HG03025 (cell line): ENCODE measurements around the gene IL32.
"Not testable (repeated sequence)": the region's sequence is repeated elsewhere in the genome, so short reads cannot be mapped to it uniquely, and the experiment has no call there.

Experiments
- ATAC-seq: cut with Tn5 transposase; IDR thresholded peaks from one replicate; pipeline ENCODE4 v1.9.1; 2021; ENCODE audit warnings: mild to moderate bottlenecking, moderate library complexity; ENCODE audit not compliant: unreplicated experiment, low FRiP score

IL32 gene

DNA sequence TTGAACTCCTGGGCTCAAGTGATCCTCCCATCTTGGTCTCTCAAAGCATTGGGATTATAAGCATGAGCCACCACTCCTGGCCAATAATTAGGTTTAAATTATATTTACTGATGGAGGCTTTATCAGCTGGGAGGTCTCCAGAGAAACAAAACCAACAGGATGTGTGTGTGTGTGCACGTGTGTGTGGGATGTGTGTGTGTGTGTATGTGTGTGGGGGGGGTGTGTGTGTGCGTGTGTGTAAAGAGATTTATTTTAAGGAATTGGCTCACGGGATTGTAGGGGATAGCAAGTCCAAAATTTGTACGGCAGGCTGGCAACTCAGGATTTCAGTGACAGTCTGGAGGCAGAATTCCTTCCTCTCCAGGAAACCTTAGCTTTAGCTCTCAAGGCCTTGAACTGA lies 14.4 kb upstream of the IL32 start:
- no peak for ATAC-seq

DNA sequence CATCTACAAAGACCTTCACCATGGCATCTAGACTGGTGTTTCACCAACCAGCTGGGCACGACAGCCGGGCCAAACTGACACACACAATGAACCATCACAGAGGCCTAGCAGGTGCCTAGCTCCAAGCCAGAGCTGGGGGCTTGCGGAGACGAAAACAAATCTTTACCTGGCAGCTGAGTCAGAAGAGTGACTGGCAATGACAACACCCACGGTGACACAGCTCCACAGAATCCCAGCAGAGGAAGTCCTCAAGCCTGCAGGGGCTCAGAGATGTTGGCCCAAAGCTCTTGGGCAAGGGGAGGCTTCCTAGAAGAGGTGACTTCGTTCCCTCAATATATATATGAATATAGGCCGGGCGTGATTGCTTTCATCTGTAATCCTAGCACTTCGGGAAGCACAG lies 13.9 kb upstream of the IL32 start:
- ATAC-seq, result no peak

DNA sequence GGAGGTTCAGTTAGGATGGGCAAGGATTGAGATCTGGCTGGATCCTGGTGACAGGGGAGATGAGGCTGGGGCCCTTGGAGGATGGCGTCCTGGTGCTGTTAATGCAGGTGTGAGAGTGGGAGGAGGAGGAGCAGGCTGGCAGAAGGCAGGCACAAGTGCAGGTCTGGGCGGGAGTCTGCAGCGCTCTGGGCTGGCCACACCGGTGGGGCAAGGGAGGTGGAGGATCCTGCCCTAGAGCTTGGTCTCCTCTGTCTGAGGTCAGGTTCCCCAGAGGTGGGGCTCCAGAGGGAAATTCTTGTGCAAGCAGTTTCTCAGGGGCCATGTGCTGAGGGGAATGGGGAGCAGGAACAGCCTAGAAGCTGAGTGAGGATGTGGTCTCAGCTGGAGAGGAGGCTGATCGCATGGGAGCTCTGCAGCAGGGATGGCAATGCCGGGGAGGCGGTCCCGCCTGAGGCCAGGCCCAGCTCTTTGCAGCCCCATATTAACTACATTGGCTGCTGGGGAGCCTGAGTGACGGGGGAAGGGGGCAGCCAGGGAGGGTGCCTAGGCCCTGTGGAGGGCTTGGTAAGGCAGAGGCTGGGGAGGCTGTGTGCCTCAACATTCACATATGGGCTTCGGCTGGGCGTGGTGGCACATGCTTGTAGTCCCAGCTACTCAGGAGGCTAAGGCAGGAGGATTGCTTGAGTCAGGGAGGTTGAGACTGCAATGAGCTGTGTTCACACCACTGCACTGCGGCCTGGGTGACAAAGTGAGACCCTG lies 12.7 kb upstream of the IL32 start:
- ATAC-seq, result not testable (repeated sequence)

DNA sequence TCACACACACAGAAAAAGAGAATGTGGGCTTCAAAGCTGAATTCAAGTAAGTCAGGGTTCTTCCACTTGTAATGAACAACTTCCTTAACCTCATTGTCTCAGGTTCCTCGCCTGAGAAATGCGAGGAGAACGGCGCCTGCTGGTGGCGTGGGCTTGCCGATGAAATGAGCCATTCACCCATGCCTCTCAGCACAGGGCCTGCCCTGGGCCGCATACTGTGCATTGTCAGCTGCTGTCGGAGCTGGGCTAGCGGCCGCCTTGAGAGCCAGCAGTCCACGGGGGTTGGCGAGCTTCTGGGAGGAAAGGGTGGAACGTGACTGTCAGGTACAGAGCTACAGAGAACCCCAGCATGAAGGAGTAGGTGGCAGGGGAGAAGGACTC lies 12.1 kb upstream of the IL32 start:
- ATAC-seq, result not testable (repeated sequence)

DNA sequence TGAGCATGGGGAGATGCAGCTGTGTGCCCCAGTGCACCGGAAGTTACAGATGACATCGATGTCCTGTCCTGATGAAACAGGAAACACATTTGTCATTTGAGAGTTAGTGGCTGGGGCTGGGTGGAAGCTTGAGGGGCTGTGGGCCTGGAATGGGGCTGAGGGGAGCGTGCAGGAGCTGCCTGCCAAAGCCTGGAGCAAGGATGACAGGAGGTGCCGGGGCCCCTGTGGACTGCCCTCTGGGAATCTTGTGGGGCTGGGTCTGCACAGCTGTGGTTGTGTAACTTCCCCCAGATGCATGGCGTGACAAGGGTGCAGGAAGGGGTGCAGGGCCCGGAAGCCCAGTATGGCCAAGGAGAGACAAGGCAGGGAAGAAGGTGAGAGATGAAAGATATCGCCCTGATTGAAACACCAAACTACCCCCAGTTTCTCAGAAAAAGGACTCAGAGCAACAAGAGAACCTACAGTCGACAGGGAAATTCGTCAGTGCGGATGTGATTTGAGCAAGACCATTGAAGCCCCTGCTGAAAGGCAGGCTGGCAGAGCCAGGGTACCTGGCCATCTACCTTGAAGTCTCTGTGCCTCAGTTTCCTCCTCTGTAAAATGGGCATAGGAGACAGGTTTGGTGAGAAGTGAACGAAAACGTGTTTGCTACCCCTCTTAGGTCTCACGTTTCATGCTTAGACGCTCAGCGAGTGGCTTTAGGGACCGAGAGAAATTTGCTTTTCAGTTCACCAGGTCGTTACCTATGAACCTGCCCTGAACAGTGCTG lies 10.3 kb upstream of the IL32 start:
- ATAC-seq, result no peak

DNA sequence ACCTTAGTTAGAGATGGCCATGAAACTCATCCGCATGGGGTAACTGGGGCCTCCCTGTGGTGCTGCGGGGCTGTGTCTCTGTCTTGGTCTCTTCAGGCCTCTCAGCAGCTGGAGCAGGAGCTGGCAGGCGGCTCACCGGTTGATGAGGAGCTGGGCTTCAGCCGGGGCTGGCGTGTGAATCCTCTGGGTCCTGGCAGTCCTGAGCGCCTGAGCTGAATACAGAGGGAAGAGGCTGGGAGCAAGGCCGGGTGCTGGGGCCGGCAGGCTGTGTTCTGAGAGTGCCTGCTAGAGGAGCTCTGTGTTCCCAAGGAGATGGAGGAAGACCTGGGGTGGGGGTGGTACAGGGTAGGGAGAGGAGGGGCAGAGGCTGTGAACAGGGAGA lies 9.7 kb upstream of the IL32 start:
- ATAC-seq, result not testable (repeated sequence)

DNA sequence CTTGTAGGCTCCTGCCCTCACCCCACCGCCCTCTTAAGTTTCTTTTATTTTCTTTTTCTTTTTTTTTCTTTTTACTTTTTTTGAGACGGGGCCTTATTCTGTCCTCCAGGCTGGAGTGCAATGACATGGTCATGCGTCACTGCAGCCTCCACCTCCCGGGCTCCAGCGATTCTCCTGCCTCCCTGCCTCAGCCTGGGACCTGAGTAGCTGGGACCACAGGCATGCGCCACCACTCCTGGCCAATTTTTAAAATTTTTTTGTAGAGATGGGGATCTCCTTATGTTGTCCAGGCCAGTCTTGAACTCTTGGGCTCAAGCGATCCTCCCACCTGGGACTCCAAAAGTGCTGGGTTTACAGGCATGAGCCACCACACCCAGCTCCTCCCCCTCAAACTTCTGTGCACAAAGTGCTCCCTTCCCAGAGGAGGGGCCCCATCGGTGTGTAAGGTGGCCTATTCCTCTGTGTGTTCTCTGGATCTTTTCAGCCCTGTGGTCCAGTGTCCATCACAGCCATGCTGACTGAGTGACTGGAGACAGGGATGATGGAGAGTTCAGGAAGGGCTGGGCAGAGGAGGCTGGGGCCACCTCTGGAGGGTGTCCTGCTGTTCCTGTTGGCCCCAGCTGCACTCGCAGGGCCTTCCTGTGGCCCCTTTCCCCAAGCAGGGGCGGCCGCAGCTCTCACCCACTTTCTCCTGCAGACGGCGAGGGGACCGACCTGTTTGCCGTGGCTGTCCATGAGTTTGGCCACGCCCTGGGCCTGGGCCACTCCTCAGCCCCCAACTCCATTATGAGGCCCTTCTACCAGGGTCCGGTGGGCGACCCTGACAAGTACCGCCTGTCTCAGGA lies 8.9 kb upstream of the IL32 start:
- ATAC-seq, result no peak

DNA sequence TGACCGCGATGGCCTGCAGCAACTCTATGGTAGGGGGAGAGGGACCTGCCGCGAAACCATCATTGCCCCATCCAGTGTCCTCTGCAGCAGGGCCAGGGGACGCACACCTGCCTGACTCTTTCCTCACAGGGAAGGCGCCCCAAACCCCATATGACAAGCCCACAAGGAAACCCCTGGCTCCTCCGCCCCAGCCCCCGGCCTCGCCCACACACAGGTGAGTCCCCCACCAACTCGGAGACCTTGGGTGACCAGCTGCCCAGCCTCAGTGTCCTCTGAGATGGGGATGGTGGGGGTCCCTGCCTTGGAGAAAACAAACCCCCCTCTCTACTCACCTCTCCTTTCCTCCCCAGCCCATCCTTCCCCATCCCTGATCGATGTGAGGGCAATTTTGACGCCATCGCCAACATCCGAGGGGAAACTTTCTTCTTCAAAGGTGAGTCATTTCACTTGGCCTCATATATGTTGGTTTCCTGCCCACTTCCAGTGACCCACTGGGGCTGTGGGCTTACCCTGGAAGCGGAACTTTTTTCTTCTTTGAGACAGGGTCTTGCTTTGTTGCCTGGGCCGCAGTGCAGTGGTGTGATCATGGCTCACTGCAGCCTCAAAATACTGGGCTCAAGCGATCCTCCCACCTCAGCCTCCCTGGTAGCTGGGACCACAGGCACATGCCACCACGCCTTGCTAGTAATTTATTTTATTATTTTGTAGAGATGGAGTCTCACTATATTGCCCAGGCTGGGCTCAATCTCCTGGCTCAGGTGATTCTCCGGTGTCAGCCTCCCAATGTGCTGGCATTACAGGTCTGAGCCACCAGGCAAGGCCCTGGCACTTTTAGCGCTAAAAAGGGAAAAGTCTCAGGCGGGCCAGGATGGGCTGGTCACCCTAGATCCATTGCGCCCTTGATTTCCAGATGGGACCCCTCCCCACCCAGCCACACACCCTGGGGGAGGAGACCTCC lies 8.0 kb upstream of the IL32 start:
- no peak for ATAC-seq

DNA sequence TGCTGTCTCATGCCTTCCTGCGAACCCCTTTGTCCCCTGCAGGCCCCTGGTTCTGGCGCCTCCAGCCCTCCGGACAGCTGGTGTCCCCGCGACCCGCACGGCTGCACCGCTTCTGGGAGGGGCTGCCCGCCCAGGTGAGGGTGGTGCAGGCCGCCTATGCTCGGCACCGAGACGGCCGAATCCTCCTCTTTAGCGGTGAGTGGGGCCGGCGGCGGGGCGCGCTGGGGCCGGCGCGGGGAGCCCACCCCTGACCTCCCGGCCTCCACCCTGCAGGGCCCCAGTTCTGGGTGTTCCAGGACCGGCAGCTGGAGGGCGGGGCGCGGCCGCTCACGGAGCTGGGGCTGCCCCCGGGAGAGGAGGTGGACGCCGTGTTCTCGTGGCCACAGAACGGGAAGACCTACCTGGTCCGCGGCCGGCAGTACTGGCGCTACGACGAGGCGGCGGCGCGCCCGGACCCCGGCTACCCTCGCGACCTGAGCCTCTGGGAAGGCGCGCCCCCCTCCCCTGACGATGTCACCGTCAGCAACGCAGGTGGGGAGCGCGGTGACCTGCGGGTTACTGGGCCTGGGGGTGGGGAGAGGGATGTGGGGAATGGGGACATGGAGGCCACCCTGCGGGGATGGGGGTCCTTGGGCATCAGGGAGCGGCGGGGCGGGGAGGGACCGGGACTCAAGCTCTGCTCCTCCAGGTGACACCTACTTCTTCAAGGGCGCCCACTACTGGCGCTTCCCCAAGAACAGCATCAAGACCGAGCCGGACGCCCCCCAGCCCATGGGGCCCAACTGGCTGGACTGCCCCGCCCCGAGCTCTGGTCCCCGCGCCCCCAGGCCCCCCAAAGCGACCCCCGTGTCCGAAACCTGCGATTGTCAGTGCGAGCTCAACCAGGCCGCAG lies 7.1 kb upstream of the IL32 start:
- no peak for ATAC-seq

DNA sequence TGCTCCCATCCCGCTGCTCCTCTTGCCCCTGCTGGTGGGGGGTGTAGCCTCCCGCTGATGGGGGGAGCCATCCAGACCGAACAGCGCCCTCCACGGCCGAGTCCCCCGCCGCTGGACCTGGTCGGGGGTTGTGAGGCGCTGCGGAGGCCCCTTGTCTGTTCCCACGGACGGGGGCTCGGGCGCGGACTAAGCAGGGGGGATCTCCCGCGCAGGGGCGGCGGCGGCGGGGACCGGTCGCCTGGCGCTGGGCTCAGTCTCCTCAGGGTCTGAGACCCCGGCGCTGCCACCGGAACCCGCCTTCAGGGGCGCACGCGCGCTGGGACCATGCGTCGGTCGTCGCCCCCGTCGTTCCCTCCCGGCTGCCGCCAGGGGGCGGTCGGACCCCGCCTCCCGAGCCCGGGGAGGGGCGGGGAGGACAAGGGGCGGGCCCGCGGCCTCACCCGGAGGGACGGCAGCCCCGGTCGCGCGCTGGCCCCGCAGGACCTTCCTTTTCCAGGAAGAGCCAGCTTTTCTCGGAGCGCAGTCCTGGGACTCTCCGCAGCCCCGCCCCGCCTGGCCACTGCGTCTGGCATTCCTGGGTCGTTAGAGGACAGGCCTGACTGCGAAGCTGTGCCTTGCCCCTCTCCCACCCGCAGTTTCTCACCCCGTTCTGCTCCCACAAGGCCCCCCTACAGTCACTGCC lies 6.3 kb upstream of the IL32 start:
- peak; percentile 59 for ATAC-seq

DNA sequence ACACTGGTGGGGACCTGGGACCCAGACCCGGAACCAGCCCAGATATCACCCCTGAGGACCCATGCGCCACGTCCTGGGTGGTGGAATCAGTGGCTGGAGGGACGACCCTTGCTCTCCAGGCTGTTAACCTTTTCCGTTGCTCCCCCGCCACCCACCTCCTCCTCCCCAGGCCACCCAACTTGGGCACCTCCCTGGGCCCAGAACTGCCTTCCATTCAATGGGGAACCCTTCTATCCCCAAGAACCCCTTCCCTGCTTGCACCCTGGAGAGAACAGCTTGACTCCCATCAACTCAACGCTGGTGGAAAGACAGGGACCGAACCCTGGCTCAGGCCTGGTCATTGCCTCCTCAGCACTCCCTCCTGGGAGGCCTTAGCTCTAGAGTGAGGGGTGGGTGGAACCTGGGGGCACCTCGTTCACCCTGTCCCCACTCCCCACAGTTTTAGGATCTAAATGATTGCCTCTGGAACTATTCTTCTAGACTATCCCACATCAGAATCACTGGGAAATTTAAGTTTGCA lies 5.7 kb upstream of the IL32 start:
- peak; percentile 28 for ATAC-seq

DNA sequence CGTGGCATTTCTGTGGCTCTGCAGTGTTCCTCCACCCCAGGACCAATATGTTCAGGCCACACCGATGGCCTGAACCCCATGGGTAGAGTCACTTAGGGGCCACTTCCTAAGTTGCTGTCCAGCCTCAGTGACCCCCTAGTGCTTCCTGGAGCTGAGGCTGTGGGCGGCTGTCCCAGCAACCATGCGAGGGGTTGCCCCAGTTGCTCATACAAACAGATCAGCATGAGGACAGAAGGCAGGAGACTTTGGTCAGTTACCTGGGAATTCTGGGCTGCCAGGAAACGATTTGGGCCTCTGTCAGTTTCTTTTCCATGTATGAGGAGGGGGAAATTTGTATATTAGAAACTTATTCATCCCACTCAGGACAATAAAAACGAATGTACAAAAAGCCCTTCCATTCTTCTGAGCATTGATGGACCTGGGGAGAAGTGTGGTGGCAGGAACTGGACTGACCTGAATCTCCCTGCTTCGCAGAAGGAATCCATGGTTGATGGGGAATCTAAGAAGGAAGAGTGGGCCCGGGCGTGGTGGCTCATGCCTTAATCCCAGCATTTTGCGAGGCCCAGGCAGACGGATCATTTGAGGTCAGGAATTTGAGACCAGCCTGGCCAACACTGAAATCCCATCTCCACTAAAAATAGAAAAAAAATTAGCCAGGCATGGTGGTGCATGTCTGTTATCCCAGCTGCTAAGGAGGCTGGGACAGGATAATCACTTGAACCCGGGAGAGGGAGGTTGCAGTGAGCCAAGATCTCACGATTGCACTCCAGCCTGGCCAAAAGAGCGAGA lies 4.9 kb upstream of the IL32 start:
- ATAC-seq, result no peak

DNA sequence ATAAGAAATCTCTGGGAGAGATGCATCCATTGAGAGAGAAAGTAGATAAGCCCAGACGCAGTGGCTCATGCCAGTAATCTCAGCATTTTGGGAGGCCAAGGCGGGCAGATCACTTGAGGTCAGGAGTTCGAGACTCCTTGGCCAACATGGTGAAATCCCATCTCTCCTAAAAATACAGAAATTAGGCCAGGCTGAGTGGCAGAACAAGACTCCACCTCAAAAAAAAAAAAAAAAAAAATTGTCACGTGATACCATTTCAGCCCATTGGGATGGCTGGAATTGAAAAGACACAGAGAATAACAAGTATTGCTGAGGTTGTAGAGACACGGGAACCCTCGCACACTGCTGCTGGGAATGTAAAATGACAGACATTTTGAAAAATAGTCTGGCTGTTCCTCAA lies 2.9 kb upstream of the IL32 start:
- ATAC-seq, result no peak

DNA sequence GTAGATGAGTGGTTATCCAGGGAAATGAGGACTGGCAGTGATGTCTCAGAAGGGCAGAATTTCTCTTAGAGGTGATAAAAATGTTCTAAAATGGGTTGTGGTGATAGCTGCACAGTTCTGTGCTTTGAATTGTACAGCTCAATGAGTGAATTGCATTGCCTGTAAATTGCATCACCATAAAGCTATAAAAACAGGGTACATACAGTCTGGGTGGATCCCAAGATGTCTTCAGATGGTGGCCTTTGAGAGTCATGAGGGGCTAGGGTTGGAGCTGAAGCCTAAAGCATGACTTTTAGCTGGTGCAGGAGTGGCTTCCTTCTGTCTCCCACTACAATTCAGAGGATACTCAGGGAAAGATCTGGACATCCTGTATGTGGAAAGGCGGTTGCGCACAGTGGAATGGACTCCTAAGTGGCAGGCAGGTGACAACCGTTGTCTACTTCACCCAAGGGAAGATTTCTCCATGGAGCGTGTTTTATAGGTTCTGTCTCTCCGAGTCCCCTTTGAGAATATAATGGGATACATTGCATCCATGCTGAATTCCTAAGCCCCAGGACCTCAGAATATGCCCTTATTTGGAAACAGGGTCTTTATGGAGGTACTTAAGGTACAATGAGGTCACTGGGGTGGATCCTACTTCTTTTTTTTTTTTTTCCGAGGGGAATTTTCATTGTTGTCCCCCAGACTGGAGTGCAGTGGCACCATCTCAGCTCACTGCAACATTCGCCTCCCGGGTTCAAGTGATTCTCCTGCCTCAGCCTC lies 1.6 kb upstream of the IL32 start:
- no peak for ATAC-seq

DNA sequence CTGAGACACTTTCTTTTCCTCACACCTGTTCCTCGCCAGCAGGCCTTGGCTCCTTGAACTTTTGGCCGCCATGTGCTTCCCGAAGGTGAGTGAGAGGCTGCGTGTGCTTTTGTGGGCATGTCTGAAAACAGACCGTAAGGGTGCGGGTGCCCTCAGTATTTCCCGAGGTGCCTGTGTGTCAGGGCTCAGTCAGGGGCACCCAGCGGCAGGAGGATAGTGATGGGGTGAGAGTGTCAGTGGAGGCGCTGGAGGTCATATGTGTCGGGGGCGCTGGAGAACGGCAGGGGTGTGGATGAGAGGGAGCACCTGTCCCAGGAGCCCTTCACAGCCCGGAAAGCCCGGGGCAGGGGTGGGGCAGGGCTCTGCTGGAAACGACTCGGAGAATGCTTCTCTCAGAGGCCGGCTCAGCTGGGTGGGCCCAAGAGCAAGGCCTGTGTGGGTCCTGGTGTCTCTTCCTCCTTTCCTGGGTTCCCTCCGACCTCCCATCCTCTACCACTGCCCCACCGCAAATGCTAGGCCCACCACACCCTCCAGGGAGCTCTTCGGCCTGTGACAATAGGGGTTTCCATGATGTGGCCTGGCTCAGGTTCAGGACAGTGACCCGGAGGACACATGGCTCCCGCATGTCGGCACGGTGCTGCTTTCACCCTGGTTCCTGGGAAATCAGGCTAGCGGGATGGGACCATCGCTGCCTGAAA lies 451 bp downstream of the IL32 start:
- ATAC-seq, result no peak

DNA sequence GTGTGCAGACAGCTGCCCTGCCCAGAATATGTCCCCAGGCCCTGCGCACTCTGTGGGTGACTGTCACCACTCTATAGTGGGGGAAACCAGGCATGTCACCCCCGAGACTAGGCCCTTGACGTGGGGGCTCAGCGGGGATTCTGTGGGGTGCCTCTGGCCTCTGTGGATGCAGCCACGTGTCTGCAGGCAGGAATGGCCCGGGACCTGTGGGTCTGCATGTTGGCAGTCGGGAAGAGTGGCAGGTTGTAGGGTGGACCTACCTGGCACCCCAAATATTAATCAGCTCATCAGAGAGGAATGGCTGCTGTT lies 954 bp downstream of the IL32 start:
- ATAC-seq, result no peak
